Measurements from ENCODE around the gene LAMP5.

DNA sequence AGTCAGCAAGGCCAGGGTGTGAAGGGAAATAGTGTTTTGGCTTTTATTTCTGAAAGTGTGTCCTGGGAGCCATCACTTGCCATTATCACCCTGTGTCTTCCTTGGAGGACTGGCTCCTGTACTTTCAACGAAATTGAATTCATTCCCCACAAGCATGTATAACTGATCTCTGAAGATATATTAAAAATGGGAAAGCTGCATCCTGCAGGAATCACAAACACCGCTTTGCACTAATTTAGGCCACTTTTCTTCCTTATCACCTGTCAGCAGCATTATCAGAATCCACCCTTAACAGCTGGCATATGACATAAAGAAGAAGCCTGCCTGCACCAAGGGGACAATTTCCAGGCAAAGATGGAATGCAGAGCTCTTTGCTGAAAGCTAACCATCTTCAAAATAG lies 56.2 kb downstream of the LAMP5 start:
- TF ChIP-seq, protein P1, sequence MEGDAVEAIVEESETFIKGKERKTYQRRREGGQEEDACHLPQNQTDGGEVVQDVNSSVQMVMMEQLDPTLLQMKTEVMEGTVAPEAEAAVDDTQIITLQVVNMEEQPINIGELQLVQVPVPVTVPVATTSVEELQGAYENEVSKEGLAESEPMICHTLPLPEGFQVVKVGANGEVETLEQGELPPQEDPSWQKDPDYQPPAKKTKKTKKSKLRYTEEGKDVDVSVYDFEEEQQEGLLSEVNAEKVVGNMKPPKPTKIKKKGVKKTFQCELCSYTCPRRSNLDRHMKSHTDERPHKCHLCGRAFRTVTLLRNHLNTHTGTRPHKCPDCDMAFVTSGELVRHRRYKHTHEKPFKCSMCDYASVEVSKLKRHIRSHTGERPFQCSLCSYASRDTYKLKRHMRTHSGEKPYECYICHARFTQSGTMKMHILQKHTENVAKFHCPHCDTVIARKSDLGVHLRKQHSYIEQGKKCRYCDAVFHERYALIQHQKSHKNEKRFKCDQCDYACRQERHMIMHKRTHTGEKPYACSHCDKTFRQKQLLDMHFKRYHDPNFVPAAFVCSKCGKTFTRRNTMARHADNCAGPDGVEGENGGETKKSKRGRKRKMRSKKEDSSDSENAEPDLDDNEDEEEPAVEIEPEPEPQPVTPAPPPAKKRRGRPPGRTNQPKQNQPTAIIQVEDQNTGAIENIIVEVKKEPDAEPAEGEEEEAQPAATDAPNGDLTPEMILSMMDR (conservative IDR thresholded peaks at IDR 0.05; ENCODE audit: low read length), result no peak
- TF ChIP-seq EZH2phosphoT487 (IDR thresholded peaks at IDR 0.05; ENCODE audit: borderline replicate concordance), result no peak
